Neural progenitor cell (in vitro differentiated cells): Measurements from ENCODE around the gene RALGAPA2. TPM values are rescaled to one million over a fixed set of nuclear protein-coding genes. Genes with fewer than 3 reads are reported as not detected.
A peak's percentile ranks its signal among the peaks of the same experiment; 100 is the strongest.

Experiments used
- DNase-seq: peaks from one replicate; pipeline ENCODE4 v3.0.0-alpha.2; 2016; ENCODE audit warnings: low spot score
- H2AFZ ChIP-seq: fragments of 200-600 bp; sonication (generic); replicated peaks from 2 replicates; pipeline ENCODE4 v1.6.1; 2016; ENCODE audit warnings: antibody characterized with exemption
- H3F3A ChIP-seq: fragments of 200-600 bp; sonication (generic); 2 replicates; pipeline ENCODE4 v1.6.1; 2016; ENCODE audit warnings: antibody characterized with exemption, low read depth
- H3K27ac ChIP-seq: fragments of 200-600 bp; sonication (generic); 2 replicates; pipeline ENCODE4 v1.5.1; 2016; ENCODE audit warnings: mild to moderate bottlenecking
- H3K27me3 ChIP-seq: fragments of 200-600 bp; sonication (generic); 2 replicates; pipeline ENCODE4 v1.6.1; 2016; ENCODE audit warnings: mild to moderate bottlenecking, moderate library complexity
- H3K36me3 ChIP-seq: fragments of 200-600 bp; sonication (generic); 2 replicates; pipeline ENCODE4 v1.5.1; 2016
- H3K4me1 ChIP-seq: fragments of 200-600 bp; sonication (generic); 2 replicates; pipeline ENCODE4 v1.6.1; 2016; ENCODE audit warnings: mixed run types
- H3K4me2 ChIP-seq: fragments of 200-600 bp; sonication (generic); 2 replicates; pipeline ENCODE4 v1.6.1; 2016
- H3K4me3 ChIP-seq: fragments of 200-600 bp; sonication (generic); 2 replicates; pipeline ENCODE4 v1.5.1; 2016
- H3K79me2 ChIP-seq: fragments of 200-600 bp; sonication (generic); 2 replicates; pipeline ENCODE4 v1.6.1; 2016; ENCODE audit warnings: low read depth
- H3K9ac ChIP-seq: fragments of 200-600 bp; sonication (generic); 2 replicates; pipeline ENCODE4 v1.6.1; 2016
- H3K9me3 ChIP-seq: fragments of 200-600 bp; sonication (generic); 2 replicates; pipeline ENCODE4 v1.5.1; 2016; ENCODE audit warnings: low read depth
- H4K20me1 ChIP-seq: fragments of 200-600 bp; sonication (generic); 2 replicates; pipeline ENCODE4 v1.6.1; 2016; ENCODE audit warnings: low read depth
- H3K27ac Mint-ChIP-seq: 3 replicates; pipeline ENCODE4 v1.8.0; 2021; ENCODE audit warnings: mixed read lengths
- H3K27me3 Mint-ChIP-seq: 2 replicates; pipeline ENCODE4 v1.8.0; 2022; ENCODE audit warnings: low read depth, mild to moderate bottlenecking, inconsistent platforms, moderate library complexity, mixed read lengths; ENCODE audit not compliant: insufficient read depth
- H3K36me3 Mint-ChIP-seq: 3 replicates; pipeline ENCODE4 v1.8.0; 2021; ENCODE audit warnings: mixed read lengths
- H3K4me1 Mint-ChIP-seq: 3 replicates; pipeline ENCODE4 v1.8.0; 2021; ENCODE audit warnings: mixed read lengths
- H3K4me3 Mint-ChIP-seq: 3 replicates; pipeline ENCODE4 v1.8.0; 2021; ENCODE audit warnings: mild to moderate bottlenecking, moderate library complexity, mixed read lengths
- H3K9me3 Mint-ChIP-seq: 3 replicates; pipeline ENCODE4 v1.8.0; 2020; ENCODE audit warnings: mixed read lengths
- EZH2 ChIP-seq: fragments of 200-600 bp; sonication (generic); IDR thresholded peaks from 2 replicates; pipeline ENCODE4 v1.6.1; 2017; ENCODE audit warnings: antibody characterized with exemption, mild to moderate bottlenecking, moderate library complexity
- EZH2phosphoT487 ChIP-seq: fragments of 200-600 bp; sonication (generic); IDR thresholded peaks from 2 replicates; pipeline ENCODE4 v1.6.1; 2017; ENCODE audit warnings: antibody characterized with exemption
- total RNA-seq: library from RNA; depleted of rRNA; stranded (reverse); fragments of >200 nt; gene quantifications from 2 replicates; pipeline ENCODE4 v1.2.3, GENCODE V29; 2015; ENCODE audit warnings: low replicate concordance
- TF ChIP-seq, protein P1 (sequence below): fragments of 200-600 bp; sonication (generic); IDR thresholded peaks from 2 replicates; pipeline ENCODE4 v1.5.1; 2017; ENCODE audit warnings: antibody characterized with exemption, mild to moderate bottlenecking

RALGAPA2 gene
- total RNA-seq, 1 donor from 2014 or later, result 25.9 TPM

DNA sequence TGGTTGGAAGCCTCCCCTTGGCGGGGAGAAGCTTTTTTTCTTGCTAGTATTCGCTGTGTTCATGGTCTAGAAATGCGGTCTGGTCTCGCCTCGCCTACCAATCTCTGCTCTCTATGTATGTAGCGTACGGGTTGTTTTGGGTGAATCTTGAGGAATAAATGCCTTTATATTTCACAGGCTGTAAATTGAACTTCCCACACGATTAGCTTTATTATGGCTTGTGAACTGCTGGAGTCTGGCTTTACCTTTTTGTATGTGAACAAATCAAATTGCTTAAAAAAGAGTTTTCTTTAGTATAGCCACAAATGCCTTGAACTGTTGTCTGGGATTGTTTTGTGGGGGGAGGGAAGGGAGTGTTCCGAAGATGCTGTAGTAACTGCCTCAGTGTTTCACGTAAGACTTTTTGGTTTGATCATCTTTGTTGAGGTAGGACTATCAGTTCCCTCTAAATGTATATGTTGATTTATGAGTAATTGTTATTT, 342.3 kb downstream of the RALGAPA2 start:
- no peaks in the 10 kb centered on the region for H3K9me3 ChIP-seq
- peak overlapping the region; percentile 35 for H3K27ac Mint-ChIP-seq
- peaks cover 52% of the 10 kb centered on the region for H3F3A ChIP-seq
- H3K36me3 Mint-ChIP-seq, result peaks cover 2% of the 10 kb centered on the region
- H3K27ac ChIP-seq, result no peak overlapping the region
- H2AFZ ChIP-seq, result no peak overlapping the region
- peaks cover 100% of the 10 kb centered on the region for H3K27me3 ChIP-seq
- no peak for DNase-seq
- H3K9ac ChIP-seq, result no peak overlapping the region
- H3K4me1 ChIP-seq, result peaks cover 25% of the 10 kb centered on the region
- H3K9me3 Mint-ChIP-seq, result peaks cover 4% of the 10 kb centered on the region
- H3K4me3 ChIP-seq, result no peak overlapping the region
- peak; percentile 88 for TF ChIP-seq EZH2
- no peak for TF ChIP-seq EZH2phosphoT487
- no peaks in the 10 kb centered on the region for H3K79me2 ChIP-seq
- H3K36me3 ChIP-seq, result no peaks in the 10 kb centered on the region
- H3K4me1 Mint-ChIP-seq, result peaks cover 30% of the 10 kb centered on the region
- H3K4me3 Mint-ChIP-seq, result peak overlapping the region; percentile 90
- H4K20me1 ChIP-seq, result peaks cover 51% of the 10 kb centered on the region
- peak overlapping the region; percentile 80 for H3K4me2 ChIP-seq
- H3K27me3 Mint-ChIP-seq, result peaks cover 65% of the 10 kb centered on the region

GRCh38 chr20:20369250-20370093, 343.0 kb downstream of the RALGAPA2 start:
- peaks cover 2% of the 10 kb centered on the region for H3K36me3 Mint-ChIP-seq
- H3K4me3 ChIP-seq, result peak overlapping the region; percentile 46

DNA sequence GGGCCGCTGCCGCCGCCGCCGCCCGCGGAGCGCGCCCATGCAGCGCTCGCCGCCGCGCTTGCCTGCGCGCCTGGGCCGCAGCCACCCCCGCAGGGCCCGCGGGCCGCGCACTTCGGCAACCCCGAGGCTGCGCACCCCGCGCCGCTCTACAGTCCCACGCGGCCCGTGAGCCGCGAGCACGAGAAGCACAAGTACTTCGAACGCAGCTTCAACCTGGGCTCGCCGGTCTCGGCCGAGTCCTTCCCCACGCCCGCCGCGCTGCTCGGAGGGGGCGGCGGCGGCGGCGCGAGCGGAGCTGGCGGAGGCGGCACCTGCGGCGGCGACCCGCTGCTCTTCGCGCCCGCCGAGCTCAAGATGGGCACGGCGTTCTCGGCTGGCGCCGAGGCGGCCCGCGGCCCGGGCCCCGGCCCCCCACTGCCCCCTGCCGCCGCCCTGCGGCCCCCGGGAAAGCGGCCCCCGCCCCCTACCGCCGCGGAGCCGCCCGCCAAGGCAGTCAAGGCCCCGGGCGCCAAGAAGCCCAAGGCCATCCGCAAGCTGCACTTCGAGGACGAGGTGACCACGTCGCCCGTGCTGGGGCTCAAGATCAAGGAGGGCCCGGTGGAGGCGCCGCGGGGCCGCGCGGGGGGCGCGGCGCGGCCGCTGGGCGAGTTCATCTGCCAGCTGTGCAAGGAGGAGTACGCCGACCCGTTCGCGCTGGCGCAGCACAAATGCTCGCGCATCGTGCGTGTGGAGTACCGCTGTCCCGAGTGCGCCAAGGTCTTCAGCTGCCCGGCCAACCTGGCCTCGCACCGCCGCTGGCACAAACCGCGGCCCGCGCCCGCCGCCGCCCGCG, 343.8 kb downstream of the RALGAPA2 start:
- no peaks in the 10 kb centered on the region for H3K9me3 ChIP-seq
- H3K36me3 ChIP-seq, result no peaks in the 10 kb centered on the region
- no peak overlapping the region for H3K27ac ChIP-seq
- H3F3A ChIP-seq, result peaks cover 64% of the 10 kb centered on the region
- H2AFZ ChIP-seq, result no peak overlapping the region
- peak; percentile 1 for TF ChIP-seq EZH2
- TF ChIP-seq, protein P1, sequence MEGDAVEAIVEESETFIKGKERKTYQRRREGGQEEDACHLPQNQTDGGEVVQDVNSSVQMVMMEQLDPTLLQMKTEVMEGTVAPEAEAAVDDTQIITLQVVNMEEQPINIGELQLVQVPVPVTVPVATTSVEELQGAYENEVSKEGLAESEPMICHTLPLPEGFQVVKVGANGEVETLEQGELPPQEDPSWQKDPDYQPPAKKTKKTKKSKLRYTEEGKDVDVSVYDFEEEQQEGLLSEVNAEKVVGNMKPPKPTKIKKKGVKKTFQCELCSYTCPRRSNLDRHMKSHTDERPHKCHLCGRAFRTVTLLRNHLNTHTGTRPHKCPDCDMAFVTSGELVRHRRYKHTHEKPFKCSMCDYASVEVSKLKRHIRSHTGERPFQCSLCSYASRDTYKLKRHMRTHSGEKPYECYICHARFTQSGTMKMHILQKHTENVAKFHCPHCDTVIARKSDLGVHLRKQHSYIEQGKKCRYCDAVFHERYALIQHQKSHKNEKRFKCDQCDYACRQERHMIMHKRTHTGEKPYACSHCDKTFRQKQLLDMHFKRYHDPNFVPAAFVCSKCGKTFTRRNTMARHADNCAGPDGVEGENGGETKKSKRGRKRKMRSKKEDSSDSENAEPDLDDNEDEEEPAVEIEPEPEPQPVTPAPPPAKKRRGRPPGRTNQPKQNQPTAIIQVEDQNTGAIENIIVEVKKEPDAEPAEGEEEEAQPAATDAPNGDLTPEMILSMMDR, result no peak
- TF ChIP-seq EZH2phosphoT487, result peak; percentile 21
- H3K9ac ChIP-seq, result no peak overlapping the region
- H3K27ac Mint-ChIP-seq, result no peak overlapping the region
- no peaks in the 10 kb centered on the region for H3K36me3 Mint-ChIP-seq
- peak overlapping the region; percentile 46 for H3K4me3 ChIP-seq
- H3K4me1 Mint-ChIP-seq, result peaks cover 33% of the 10 kb centered on the region
- H3K27me3 Mint-ChIP-seq, result peaks cover 67% of the 10 kb centered on the region
- DNase-seq, result peak; percentile 63
- peaks cover 35% of the 10 kb centered on the region for H3K4me1 ChIP-seq
- no peaks in the 10 kb centered on the region for H3K9me3 Mint-ChIP-seq
- H3K4me2 ChIP-seq, result peak overlapping the region; percentile 80
- H3K4me3 Mint-ChIP-seq, result no peak overlapping the region
- H3K27me3 ChIP-seq, result peaks cover 100% of the 10 kb centered on the region
- no peaks in the 10 kb centered on the region for H3K79me2 ChIP-seq
- peaks cover 66% of the 10 kb centered on the region for H4K20me1 ChIP-seq

More at GRCh38 chr20:20369250-20370093, 343.0 kb downstream of the RALGAPA2 start:
- Mint-ChIP-seq H3K4me1 (peaks cover 32% of the 10 kb centered on the region), H3K9me3 (peaks cover 3% of the 10 kb centered on the region), H3K4me3 (peak overlapping the region; percentile 90), H3K27ac (peak overlapping the region; percentile 35), H3K27me3 (peaks cover 66% of the 10 kb centered on the region)
- H3K79me2 ChIP-seq, result no peaks in the 10 kb centered on the region
- H3K4me2 ChIP-seq, result peak overlapping the region; percentile 80
- TF ChIP-seq, protein P1, result peak; percentile 37
- TF ChIP-seq EZH2phosphoT487 (peak; percentile 95), EZH2 (peak; percentile 99)
- no peak overlapping the region for H2AFZ ChIP-seq
- H3K27ac ChIP-seq, result no peak overlapping the region
- peaks cover 100% of the 10 kb centered on the region for H3K27me3 ChIP-seq
- peaks cover 56% of the 10 kb centered on the region for H3F3A ChIP-seq
- no peaks in the 10 kb centered on the region for H3K36me3 ChIP-seq
- peaks cover 30% of the 10 kb centered on the region for H3K4me1 ChIP-seq
- H4K20me1 ChIP-seq, result peaks cover 58% of the 10 kb centered on the region
- H3K9me3 ChIP-seq, result no peaks in the 10 kb centered on the region
- DNase-seq, result peak; percentile 65
- no peak overlapping the region for H3K9ac ChIP-seq
